HG03159 (cell line): ENCODE results near the gene ADAMTS2.
"Not testable (repeated sequence)": the region's sequence is repeated elsewhere in the genome, so short reads cannot be mapped to it uniquely, and the experiment has no call there.

Experiments used
- ATAC-seq: cut with Tn5 transposase; IDR thresholded peaks from one replicate; pipeline ENCODE4 v1.9.1; 2021; ENCODE audit warnings: mild to moderate bottlenecking, moderate library complexity; ENCODE audit not compliant: unreplicated experiment

ADAMTS2 gene

GRCh38 chr5:179327021-179327735 lies 18.1 kb downstream of the ADAMTS2 start:
- no peak for ATAC-seq

GRCh38 chr5:179326122-179326927 lies 18.9 kb downstream of the ADAMTS2 start:
- ATAC-seq = no peak

- ATAC-seq = no peak
These were observed 19.8 kb downstream of the ADAMTS2 start for GRCh38 chr5:179325296-179326031.

GRCh38 chr5:179324760-179325295 lies 20.4 kb downstream of the ADAMTS2 start:
- ATAC-seq = no peak

- ATAC-seq = not testable (repeated sequence)
These were observed 20.9 kb downstream of the ADAMTS2 start for GRCh38 chr5:179324316-179324715.

GRCh38 chr5:179323026-179323870 lies 22.0 kb downstream of the ADAMTS2 start:
- ATAC-seq = no peak

GRCh38 chr5:179322071-179323025 lies 22.9 kb downstream of the ADAMTS2 start:
- no peak for ATAC-seq

GRCh38 chr5:179321206-179321987 lies 23.9 kb downstream of the ADAMTS2 start:
- no peak for ATAC-seq

- ATAC-seq = no peak
These were observed 25.4 kb downstream of the ADAMTS2 start for GRCh38 chr5:179319741-179320281.

GRCh38 chr5:179319123-179319522 lies 26.1 kb downstream of the ADAMTS2 start:
- no peak for ATAC-seq

- ATAC-seq = no peak
These were observed 26.9 kb downstream of the ADAMTS2 start for GRCh38 chr5:179318221-179318955.

GRCh38 chr5:179317411-179318220 lies 27.6 kb downstream of the ADAMTS2 start:
- ATAC-seq = no peak

- ATAC-seq = no peak
These were observed 28.3 kb downstream of the ADAMTS2 start for GRCh38 chr5:179316982-179317381.

- no peak for ATAC-seq
These were observed 29.1 kb downstream of the ADAMTS2 start for GRCh38 chr5:179316111-179316551.

GRCh38 chr5:179315356-179315890 lies 29.8 kb downstream of the ADAMTS2 start:
- ATAC-seq = no peak

- no peak for ATAC-seq
These were observed 30.5 kb downstream of the ADAMTS2 start for GRCh38 chr5:179314606-179315355.
